ENCODE measurements around the gene MLXIP. TPM values are rescaled to one million over a fixed set of nuclear protein-coding genes. Genes with fewer than 3 reads are reported as not detected.

The MLXIP gene
- total RNA-seq, 1 donor from 2014 or later, result 34.2 TPM

- peaks cover 9% of the 10 kb centered on the region for H3K36me3 ChIP-seq (ENCODE audit: control insufficient read depth, insufficient read depth, low read length)
- H3K27me3 ChIP-seq (ENCODE audit: control insufficient read depth, insufficient read depth, low read length), result no peaks in the 10 kb centered on the region
- TF ChIP-seq CTCF (IDR thresholded peaks at IDR 0.05; ENCODE audit: insufficient read depth, low read length, poor library complexity, severe bottlenecking), result no peak
- no peak for DNase-seq (ENCODE audit: low read depth)
- H3K4me3 ChIP-seq (ENCODE audit: low read depth, low read length), result no peak overlapping the region
Observed at GRCh38 chr12:122142857-122143256, 64.3 kb downstream of the MLXIP start.

DNA sequence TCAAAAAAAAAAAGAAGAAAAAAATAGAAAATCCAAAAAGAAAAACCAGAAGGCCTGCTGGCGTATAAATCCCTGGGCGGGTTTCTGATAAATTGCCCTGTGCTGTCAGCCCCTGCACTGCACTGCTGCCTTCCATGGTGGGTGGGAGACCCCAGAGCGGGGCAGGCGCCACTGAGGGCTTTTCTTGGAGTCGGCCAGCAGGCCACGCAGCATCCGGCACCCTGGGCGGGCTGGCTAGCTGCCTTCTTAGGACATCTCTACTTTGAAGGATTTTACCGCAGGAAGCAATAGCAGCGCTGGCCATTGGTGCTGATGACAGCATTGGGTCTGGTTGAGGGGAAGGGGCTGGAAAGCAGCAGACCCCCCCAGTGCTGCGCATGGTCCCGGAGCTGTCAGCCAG lies 66.3 kb downstream of the MLXIP start:
- Histone ChIP-seq H3K27me3 (ENCODE audit: control insufficient read depth, insufficient read depth, low read length) (no peaks in the 10 kb centered on the region), H3K4me3 (ENCODE audit: low read depth, low read length) (no peak overlapping the region), H3K36me3 (ENCODE audit: control insufficient read depth, insufficient read depth, low read length) (peaks cover 6% of the 10 kb centered on the region)
- no peak for DNase-seq (ENCODE audit: low read depth)
- no peak for TF ChIP-seq CTCF (IDR thresholded peaks at IDR 0.05; ENCODE audit: insufficient read depth, low read length, poor library complexity, severe bottlenecking)

DNA sequence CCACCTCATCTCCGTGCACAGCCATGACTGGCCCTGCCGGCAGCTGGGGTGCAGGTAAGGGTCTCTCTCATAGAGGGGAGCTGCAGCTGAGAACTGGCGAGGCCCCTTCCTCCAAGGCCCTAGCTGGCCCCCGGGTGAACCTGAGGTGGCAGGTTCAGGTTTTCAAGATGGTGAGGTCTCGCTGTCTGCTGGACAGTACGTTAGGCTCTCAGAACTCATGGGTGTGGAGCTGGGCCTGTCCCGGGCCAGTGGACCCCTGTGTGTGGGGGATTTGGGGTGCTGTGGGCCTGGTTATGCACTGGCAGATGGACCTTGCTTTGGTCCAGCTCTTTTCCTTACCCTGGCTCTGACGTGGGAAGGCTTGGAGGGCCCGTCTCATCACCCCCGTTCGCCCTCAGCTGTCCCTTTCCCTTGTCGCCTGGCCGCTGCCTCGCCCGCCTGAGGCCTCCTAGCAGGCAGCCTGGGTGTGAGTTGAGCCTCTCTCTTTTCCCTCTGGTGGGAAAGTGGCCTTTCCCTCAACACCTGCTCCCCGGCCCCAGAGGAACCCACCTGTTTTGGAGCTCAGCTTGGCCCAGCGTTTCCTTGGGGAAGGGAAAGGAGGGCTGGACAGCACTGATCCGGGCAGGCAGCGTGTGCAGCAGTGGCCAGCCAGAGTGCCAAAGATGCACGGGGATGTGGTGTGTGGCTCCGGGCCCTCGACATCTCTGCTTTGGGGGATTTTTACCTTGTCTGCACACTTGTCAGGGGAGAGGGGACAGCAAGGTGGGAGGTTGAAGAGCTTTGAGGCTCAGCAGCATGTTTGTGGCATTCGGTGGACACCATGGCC lies 67.2 kb downstream of the MLXIP start:
- no peak for TF ChIP-seq CTCF (IDR thresholded peaks at IDR 0.05; ENCODE audit: insufficient read depth, low read length, poor library complexity, severe bottlenecking)
- Histone ChIP-seq H3K4me3 (ENCODE audit: low read depth, low read length) (no peak overlapping the region), H3K36me3 (ENCODE audit: control insufficient read depth, insufficient read depth, low read length) (peaks cover 6% of the 10 kb centered on the region), H3K27me3 (ENCODE audit: control insufficient read depth, insufficient read depth, low read length) (no peaks in the 10 kb centered on the region)
- no peak for DNase-seq (ENCODE audit: low read depth)

GRCh38 chr12:122147514-122148290 lies 69.1 kb downstream of the MLXIP start:
- TF ChIP-seq CTCF (IDR thresholded peaks at IDR 0.05; ENCODE audit: insufficient read depth, low read length, poor library complexity, severe bottlenecking), result no peak
- Histone ChIP-seq H3K4me3 (ENCODE audit: low read depth, low read length) (no peak overlapping the region), H3K27me3 (ENCODE audit: control insufficient read depth, insufficient read depth, low read length) (no peaks in the 10 kb centered on the region), H3K36me3 (ENCODE audit: control insufficient read depth, insufficient read depth, low read length) (peaks cover 1% of the 10 kb centered on the region)
- DNase-seq (ENCODE audit: low read depth), result no peak

GRCh38 chr12:122148657-122149056 lies 70.1 kb downstream of the MLXIP start:
- Histone ChIP-seq H3K36me3 (ENCODE audit: control insufficient read depth, insufficient read depth, low read length) (no peaks in the 10 kb centered on the region), H3K4me3 (ENCODE audit: low read depth, low read length) (no peak overlapping the region), H3K27me3 (ENCODE audit: control insufficient read depth, insufficient read depth, low read length) (no peaks in the 10 kb centered on the region)
- DNase-seq (ENCODE audit: low read depth), result no peak
- TF ChIP-seq CTCF (IDR thresholded peaks at IDR 0.05; ENCODE audit: insufficient read depth, low read length, poor library complexity, severe bottlenecking), result no peak

All from kidney epithelial cell (primary cell).